H1 (cell line): ENCODE results near the gene P4HB. TPM values are rescaled to one million over a fixed set of nuclear protein-coding genes. Genes with fewer than 3 reads are reported as not detected.
"Not testable (repeated sequence)": the region's sequence is repeated elsewhere in the genome, so short reads cannot be mapped to it uniquely, and the experiment has no call there.

ENCODE experiments used
- CTCF ChIA-PET: fragments of 300-600 bp; sonication (Branson Sonifier 250); formaldehyde crosslinking; loops from one replicate; lab custom pipeline; 2021; ENCODE audit not compliant: partially characterized antibody; lab: Charles Lee
- POLR2A ChIA-PET: fragments of 300-600 bp; sonication (Branson Sonifier 250); formaldehyde crosslinking; loops from one replicate; lab custom pipeline; 2021; ENCODE audit warnings: inconsistent platforms; ENCODE audit not compliant: partially characterized antibody; lab: Charles Lee
- DNase-seq, 2 experiments: peaks; one replicate each; pipeline versions ENCODE4 v3.0.0 to v3.0.0-alpha.2; 2010 to 2022; ENCODE audit warnings: low spot score in 2 of 2, low read depth in 1 of 2, mixed read lengths in 1 of 2
- FAIRE-seq: peaks from 2 replicates; lab custom pipeline; 2011; peaks lifted over from hg19 to GRCh38; lab: Jason Lieb, UNC
- H2AFZ ChIP-seq: 2 replicates; pipeline ENCODE4 v1.8.1; 2012; ENCODE audit warnings: low read length, inconsistent platforms
- H2AK5ac ChIP-seq: 2 replicates; pipeline ENCODE4 v1.6.1; 2013; ENCODE audit warnings: low read depth, low read length
- H2BK120ac ChIP-seq: replicated peaks from 2 replicates; pipeline ENCODE3; 2013; ENCODE audit warnings: low read depth, low read length, inconsistent platforms
- H2BK12ac ChIP-seq: 2 replicates; pipeline ENCODE4 v1.6.1; 2013; ENCODE audit warnings: low read depth, low read length
- H2BK15ac ChIP-seq: 2 replicates; pipeline ENCODE4 v1.6.1; 2013; ENCODE audit warnings: low read length
- H2BK20ac ChIP-seq: 2 replicates; pipeline ENCODE4 v1.6.1; 2013; ENCODE audit warnings: low read length
- H2BK5ac ChIP-seq: 2 replicates; pipeline ENCODE4 v1.6.1; 2013; ENCODE audit warnings: low read depth, low read length
- H3K14ac ChIP-seq: 2 replicates; pipeline ENCODE4 v1.6.1; 2013; ENCODE audit warnings: inconsistent platforms; ENCODE audit not compliant: insufficient read length
- H3K18ac ChIP-seq: 2 replicates; pipeline ENCODE4 v1.6.1; 2013; ENCODE audit warnings: low read length; ENCODE audit errors: extremely low read depth
- H3K23ac ChIP-seq: 2 replicates; pipeline ENCODE4 v1.6.1; 2013; ENCODE audit warnings: inconsistent platforms; ENCODE audit not compliant: insufficient read length
- H3K23me2 ChIP-seq: 2 replicates; pipeline ENCODE4 v1.6.1; 2013; ENCODE audit warnings: low read depth, low read length
- H3K27ac ChIP-seq: 2 replicates; pipeline ENCODE4 v1.6.1; 2011; ENCODE audit warnings: low read depth, low read length, inconsistent platforms
- H3K27me3 ChIP-seq, 4 experiments: replicated peaks in 1 of 4; 1 replicate in 1 of 4; 2 replicates in 3 of 4; pipeline versions ENCODE4 v1.6.1 to v1.8.1; 2011 to 2013; ENCODE audit warnings: low read length in 3 of 4, mild to moderate bottlenecking in 3 of 4, inconsistent platforms in 2 of 4, mixed read lengths in 2 of 4, moderate library complexity in 1 of 4; ENCODE audit not compliant: control insufficient read depth in 3 of 4, insufficient read depth in 3 of 4; ENCODE audit errors: extremely low read depth in 1 of 4
- H3K36me3 ChIP-seq, 4 experiments: 2 replicates each; pipeline versions ENCODE4 v1.6.1 to v1.8.1; 2011 to 2013; ENCODE audit warnings: mild to moderate bottlenecking in 4 of 4, low read length in 3 of 4, moderate library complexity in 2 of 4, control low read depth in 1 of 4, inconsistent platforms in 1 of 4; ENCODE audit not compliant: insufficient read depth in 4 of 4, control insufficient read depth in 2 of 4
- H3K4ac ChIP-seq: replicated peaks from 2 replicates; pipeline ENCODE3; 2013; ENCODE audit warnings: low read length, low read depth, mixed read lengths, inconsistent platforms; ENCODE audit not compliant: insufficient read length
- H3K4me1 ChIP-seq, 4 experiments: replicated peaks in 1 of 4; 1 replicate in 1 of 4; 2 replicates in 3 of 4; pipeline versions ENCODE4 v1.6.1 to v1.8.1; 2011 to 2013; ENCODE audit warnings: low read length in 3 of 4, inconsistent platforms in 2 of 4, mixed read lengths in 1 of 4; ENCODE audit not compliant: insufficient read depth in 4 of 4, control insufficient read depth in 3 of 4
- H3K4me2 ChIP-seq, 2 experiments: 2 replicates each; pipeline versions ENCODE4 v1.6.1 to v1.8.1; 2011 to 2013; ENCODE audit warnings: low read depth in 2 of 2, low read length in 2 of 2, control low read depth in 1 of 2, inconsistent platforms in 1 of 2, mild to moderate bottlenecking in 1 of 2; ENCODE audit not compliant: insufficient read depth in 1 of 2
- H3K4me3 ChIP-seq, 4 experiments: fragments of 200-600, 300-600 bp in 1 of 4; sonication (generic), shearing (Covaris generic), sonication (Bioruptor Twin) in 1 of 4; 2 replicates each; pipeline versions ENCODE4 v1.5.1 to v1.8.1; 2011 to 2016; ENCODE audit warnings: low read length in 4 of 4, low read depth in 3 of 4, control low read depth in 2 of 4, inconsistent platforms in 2 of 4, mild to moderate bottlenecking in 2 of 4, mixed read lengths in 1 of 4, moderate library complexity in 1 of 4; ENCODE audit not compliant: insufficient read depth in 2 of 4; ENCODE audit errors: extremely low read depth in 1 of 4
- H3K56ac ChIP-seq: replicated peaks from 2 replicates; pipeline ENCODE3; 2013; ENCODE audit warnings: low read depth, mild to moderate bottlenecking, mixed read lengths, low read length, inconsistent platforms; ENCODE audit not compliant: insufficient read length
- H3K79me1 ChIP-seq: 2 replicates; pipeline ENCODE4 v1.6.1; 2013; ENCODE audit warnings: low read depth, low read length, control low read depth
- H3K79me2 ChIP-seq, 2 experiments: 2 replicates each; pipeline versions ENCODE4 v1.6.1 to v1.8.1; 2012 to 2013; ENCODE audit warnings: low read length in 2 of 2, mild to moderate bottlenecking in 2 of 2, inconsistent platforms in 1 of 2; ENCODE audit not compliant: insufficient read depth in 2 of 2, control insufficient read depth in 1 of 2
- H3K9ac ChIP-seq, 4 experiments: replicated peaks in 1 of 4; 1 replicate in 1 of 4; 2 replicates in 3 of 4; pipeline versions ENCODE4 v1.6.1 to v1.8.1; 2011 to 2013; ENCODE audit warnings: low read depth in 3 of 4, low read length in 3 of 4, control low read depth in 2 of 4, mild to moderate bottlenecking in 2 of 4, moderate library complexity in 2 of 4, inconsistent platforms in 1 of 4; ENCODE audit errors: extremely low read depth in 1 of 4
- H3K9me3 ChIP-seq, 2 experiments: 2 replicates each; pipeline versions ENCODE4 v1.6.1 to v1.8.1; 2012 to 2013; ENCODE audit warnings: mild to moderate bottlenecking in 2 of 2, moderate library complexity in 2 of 2, control low read depth in 1 of 2, inconsistent platforms in 1 of 2, low read depth in 1 of 2, low read length in 1 of 2, mixed read lengths in 1 of 2; ENCODE audit not compliant: insufficient read depth in 2 of 2
- H4K20me1 ChIP-seq, 2 experiments: replicated peaks in 1 of 2; 2 replicates each; pipeline versions ENCODE3 to v1.8.1; 2011 to 2013; ENCODE audit warnings: inconsistent platforms in 2 of 2, low read length in 2 of 2, mild to moderate bottlenecking in 1 of 2; ENCODE audit not compliant: insufficient read depth in 2 of 2, control insufficient read depth in 1 of 2
- H4K5ac ChIP-seq: 2 replicates; pipeline ENCODE4 v1.6.1; 2013; ENCODE audit warnings: low read length, low read depth, mixed read lengths, inconsistent platforms; ENCODE audit not compliant: insufficient read length
- H4K8ac ChIP-seq: 2 replicates; pipeline ENCODE4 v1.8.0; 2013; ENCODE audit warnings: mild to moderate bottlenecking, moderate library complexity, low read length, inconsistent platforms; ENCODE audit not compliant: insufficient read depth; ENCODE audit errors: extremely low read depth
- H4K91ac ChIP-seq: replicated peaks from 2 replicates; pipeline ENCODE3; 2013; ENCODE audit warnings: low read length, mixed read lengths, inconsistent platforms; ENCODE audit not compliant: insufficient read length
- WGBS, 2 experiments: shearing (Covaris generic) in 1 of 2; methylation state at CpG; one replicate each; pipeline versions ENCODE4 v1.1.6 to v1.1.7; 2013 to 2015; ENCODE audit warnings: low lambda C conversion rate in 2 of 2, mixed read lengths in 2 of 2, inconsistent platforms in 1 of 2, low coverage in 1 of 2, missing lambda C conversion rate in 1 of 2; ENCODE audit not compliant: insufficient replicate concordance in 2 of 2, insufficient coverage in 1 of 2, insufficient read length in 1 of 2; ENCODE audit errors: extremely low coverage in 1 of 2, missing lambda C conversion rate in 1 of 2; 5-methylcytosine and 5-hydroxymethylcytosine counted together
- polyA plus RNA-seq, 7 experiments: library from polyadenylated mRNA; depleted of rRNA in 3 of 7; stranded (reverse) in 5 of 7; unstranded in 2 of 7; fragments of >200 nt in 5 of 7; fragments of 200-250 nt in 2 of 7; gene quantifications; 1 replicate in 5 of 7; 2 replicates in 1 of 7; 4 replicates in 1 of 7; pipeline versions ENCODE4 v1.2.1 to v1.2.3, GENCODE V29; 2011 to 2013; ENCODE audit warnings: missing spikeins in 2 of 7, mixed read lengths in 2 of 7
- total RNA-seq: library from RNA; stranded (reverse); fragmentation: NEBNext Ultra II Directional; extraction: Animal tissue kit (Norgen Biotek cat#: 25700); gene quantifications from 2 replicates; pipeline ENCODE4 v1.2.1, GENCODE V29; 2021

P4HB gene
- total and polyA plus RNA-seq, 2 of the 8 experiments (the other 6 are each of a cell fraction or from before 2014, with no cell fraction given) = 41.4 to 379 TPM

GRCh38 chr17:81840059-81840458 is 20.3 kb downstream of the P4HB start:
- 99% methylated on average over 5 of the region's 5 CpGs; no CpG with 5 or more reads in 1 of the 2 experiments for WGBS, 2 experiments
- H3K36me3 ChIP-seq = peaks cover 5 to 20% (median 17%) of the 10 kb centered on the region in 4 experiments; a peak in 5 of 8 replicates

More at GRCh38 chr17:81840059-81840458, 20.3 kb downstream of the P4HB start:
- not testable (repeated sequence) for H3K9me3 ChIP-seq, H2BK5ac ChIP-seq, H2AFZ ChIP-seq, H4K20me1 ChIP-seq, H3K79me2 ChIP-seq, H3K4me3 ChIP-seq, H3K4me1 ChIP-seq, H4K5ac ChIP-seq, H3K18ac ChIP-seq, H2AK5ac ChIP-seq, H3K4ac ChIP-seq, H3K27me3 ChIP-seq, H4K8ac ChIP-seq, H3K79me1 ChIP-seq, H2BK120ac ChIP-seq, H2BK20ac ChIP-seq, H3K56ac ChIP-seq, H2BK15ac ChIP-seq, H3K23ac ChIP-seq, FAIRE-seq, DNase-seq, H3K4me2 ChIP-seq, H2BK12ac ChIP-seq, H3K27ac ChIP-seq, H3K23me2 ChIP-seq, H3K14ac ChIP-seq, H3K9ac ChIP-seq, H4K91ac ChIP-seq
- POLR2A ChIA-PET = interaction anchor here (0.6 to 3.8 kb wide), 8 partner anchors 9 to 183 kb away, joined by 3 to 17 read pairs (median 5); partner anchors contain the start of genes CENPX and MRPL12
- CTCF ChIA-PET = interaction anchor here (0.6 to 2.4 kb wide), 4 partner anchors 29 to 174 kb away, joined by 3 to 11 read pairs (median 5); no protein-coding TSS in a partner anchor
